ENCODE results near the gene GPRC5D.
A peak's percentile ranks its signal among the peaks of the same experiment; 100 is the strongest.

Gene GPRC5D

DNA sequence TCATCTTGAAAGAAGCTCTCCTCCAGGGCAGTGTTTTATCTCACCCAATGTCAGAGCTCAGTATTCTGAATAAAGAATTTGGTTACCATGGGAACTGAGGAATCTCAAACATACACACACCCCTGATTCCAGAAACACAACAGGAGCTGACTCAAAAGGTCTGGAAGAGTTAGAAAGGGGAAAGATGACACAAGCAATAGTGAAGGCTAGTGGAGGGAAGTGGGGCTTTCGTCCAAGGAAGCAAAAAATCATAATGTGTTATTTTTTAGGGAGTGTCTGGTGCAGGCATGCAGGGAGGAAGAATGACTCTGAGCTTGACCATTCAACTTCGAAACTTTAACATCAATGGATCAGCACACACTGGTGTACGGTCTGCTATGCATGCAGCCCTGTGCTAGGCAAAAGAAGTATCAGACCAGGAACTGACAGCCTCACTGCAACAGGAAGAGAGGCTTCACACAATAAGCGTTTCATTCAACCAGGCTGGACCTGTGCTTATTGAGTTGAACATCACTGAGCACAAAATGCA is 27.8 kb upstream of the GPRC5D start:
- peaks cover 22 to 66% of the 10 kb centered on the region in 2 experiments for H3K36me3 ChIP-seq (ENCODE audit: control insufficient read depth in 1 of 2, insufficient read depth in 2 of 2, low read depth in 1 of 2, low read length in 2 of 2)
- peak overlapping the region; percentile 11 to 78 for H3K18ac ChIP-seq (ENCODE audit: low read depth in 1 of 2, low read length in 2 of 2)
- H3K4me3 ChIP-seq (ENCODE audit: insufficient read depth in 1 of 2, low read depth in 1 of 2, low read length in 2 of 2): peak overlapping the region in 1 of 2 experiments; percentile 38
- 49% methylated on average over 4 of the region's 4 CpGs for WGBS
- peaks cover 13% of the 10 kb centered on the region for H3K4me1 ChIP-seq (ENCODE audit: control insufficient read depth, insufficient read depth, low read depth, low read length)
- H3K9me3 ChIP-seq (ENCODE audit: control insufficient read depth, low read length): no peaks in the 10 kb centered on the region
- no peak overlapping the region for H2BK120ac ChIP-seq (ENCODE audit: low read depth, low read length)
- H4K8ac ChIP-seq (ENCODE audit: low read length): no peak overlapping the region
- H3K27ac ChIP-seq (ENCODE audit: low read length, poor library complexity, severe bottlenecking): peak overlapping the region; percentile 60
- H2BK5ac ChIP-seq (ENCODE audit: low read depth, low read length, poor library complexity, severe bottlenecking): no peak overlapping the region
- H3K4me2 ChIP-seq (ENCODE audit: low read length, poor library complexity, severe bottlenecking): no peak overlapping the region
- peak; percentile 96 for DNase-seq
- H3K27me3 ChIP-seq (ENCODE audit: control insufficient read depth in 1 of 2, insufficient read depth in 1 of 2, low read length in 2 of 2): no peaks in the 10 kb centered on the region
- peak overlapping the region; percentile 90 for H3K9ac ChIP-seq (ENCODE audit: low read length)
- no peak overlapping the region for H2AFZ ChIP-seq (ENCODE audit: low read depth, low read length)
- peak overlapping the region in 1 of 2 experiments; percentile 57 for H2BK12ac ChIP-seq (ENCODE audit: low read length in 2 of 2)
- H3K4ac ChIP-seq (ENCODE audit: low read depth in 1 of 2, low read length in 2 of 2): no peak overlapping the region
- H2AK5ac ChIP-seq (ENCODE audit: low read length, severe bottlenecking): no peak overlapping the region
- H3K14ac ChIP-seq (ENCODE audit: low read length in 2 of 2): peak overlapping the region in 1 of 2 experiments; percentile 26
- H3K79me1 ChIP-seq (replicated peaks; ENCODE audit: low read length, poor library complexity, severe bottlenecking): peaks cover 25% of the 10 kb centered on the region
- no peak overlapping the region for H2BK15ac ChIP-seq (ENCODE audit: low read depth, poor library complexity, severe bottlenecking)
- H4K91ac ChIP-seq (ENCODE audit: low read length): no peak overlapping the region
- no peak overlapping the region for H3K23ac ChIP-seq (ENCODE audit: low read length in 2 of 2)

DNA sequence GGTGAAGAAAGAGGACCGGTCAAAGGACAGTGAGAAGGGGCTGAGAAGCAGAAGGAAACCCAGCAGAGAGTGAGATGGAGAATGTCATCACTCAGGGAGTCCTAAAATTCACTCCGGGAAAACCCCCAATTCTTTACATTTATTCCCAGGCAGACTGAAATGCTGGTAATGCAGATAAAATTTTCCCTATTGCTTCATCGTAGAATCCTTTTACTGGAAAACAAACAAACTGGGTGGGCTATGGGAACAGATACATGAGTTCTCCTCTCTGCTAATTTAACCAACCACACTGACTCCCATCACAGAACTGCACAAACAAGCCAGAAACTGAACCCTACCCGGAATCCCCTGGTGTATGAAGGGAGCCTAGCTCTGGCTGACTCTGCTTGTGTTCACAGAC is 27.2 kb upstream of the GPRC5D start:
- Histone ChIP-seq H3K4ac (ENCODE audit: low read depth in 1 of 2, low read length in 2 of 2) (peak overlapping the region in 1 of 2 experiments; percentile 9), H3K27me3 (ENCODE audit: control insufficient read depth in 1 of 2, insufficient read depth in 1 of 2, low read length in 2 of 2) (no peaks in the 10 kb centered on the region), H3K18ac (ENCODE audit: low read depth in 1 of 2, low read length in 2 of 2) (peak overlapping the region; percentile 34 to 44), H3K79me1 (replicated peaks; ENCODE audit: low read length, poor library complexity, severe bottlenecking) (peaks cover 27% of the 10 kb centered on the region), H3K9ac (ENCODE audit: low read length) (peak overlapping the region; percentile 90), H3K4me2 (ENCODE audit: low read length, poor library complexity, severe bottlenecking) (no peak overlapping the region), H4K8ac (ENCODE audit: low read length) (no peak overlapping the region), H2AK5ac (ENCODE audit: low read length, severe bottlenecking) (peak overlapping the region; percentile 4), H3K4me3 (ENCODE audit: insufficient read depth in 1 of 2, low read depth in 1 of 2, low read length in 2 of 2) (peak overlapping the region in 1 of 2 experiments; percentile 5), H2BK120ac (ENCODE audit: low read depth, low read length) (no peak overlapping the region), H3K27ac (ENCODE audit: low read length, poor library complexity, severe bottlenecking) (peak overlapping the region; percentile 60), H3K14ac (ENCODE audit: low read length in 2 of 2) (peak overlapping the region in 1 of 2 experiments; percentile 53), H3K4me1 (ENCODE audit: control insufficient read depth, insufficient read depth, low read depth, low read length) (peaks cover 13% of the 10 kb centered on the region), H2BK15ac (ENCODE audit: low read depth, poor library complexity, severe bottlenecking) (no peak overlapping the region), H2AFZ (ENCODE audit: low read depth, low read length) (no peak overlapping the region), H2BK5ac (ENCODE audit: low read depth, low read length, poor library complexity, severe bottlenecking) (no peak overlapping the region), H3K36me3 (ENCODE audit: control insufficient read depth in 1 of 2, insufficient read depth in 2 of 2, low read depth in 1 of 2, low read length in 2 of 2) (peaks cover 27 to 66% of the 10 kb centered on the region in 2 experiments), H2BK12ac (ENCODE audit: low read length in 2 of 2) (peak overlapping the region in 1 of 2 experiments; percentile 45), H3K23ac (ENCODE audit: low read length in 2 of 2) (no peak overlapping the region), H3K9me3 (ENCODE audit: control insufficient read depth, low read length) (no peaks in the 10 kb centered on the region), H4K91ac (ENCODE audit: low read length) (no peak overlapping the region)
- 81% methylated on average over 4 of the region's 4 CpGs for WGBS
- peak; percentile 89 for DNase-seq

DNA sequence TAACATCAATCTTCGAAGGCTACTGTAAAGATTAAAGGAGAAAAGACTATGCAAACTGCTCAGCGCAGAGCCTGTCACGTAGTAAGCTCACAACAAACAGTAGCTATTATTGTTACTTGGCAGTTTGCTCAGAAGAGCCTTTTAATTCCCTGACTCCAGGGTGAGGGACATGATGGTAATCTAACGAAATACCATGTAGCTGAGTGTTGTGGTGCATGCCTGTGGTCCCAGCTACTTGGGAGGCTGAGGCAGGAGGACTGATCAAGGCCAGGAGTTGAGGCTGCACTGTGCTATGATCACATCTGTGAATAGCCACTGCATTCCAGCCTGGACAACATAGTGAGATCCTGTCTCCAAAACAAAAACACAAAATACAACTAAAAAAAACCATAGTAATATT is 25.3 kb upstream of the GPRC5D start:
- 93% methylated on average over 4 of the region's 4 CpGs for WGBS
- no peak overlapping the region for H4K91ac ChIP-seq (ENCODE audit: low read length)
- H3K4me1 ChIP-seq (ENCODE audit: control insufficient read depth, insufficient read depth, low read depth, low read length): peaks cover 13% of the 10 kb centered on the region
- H3K9me3 ChIP-seq (ENCODE audit: control insufficient read depth, low read length): no peaks in the 10 kb centered on the region
- no peak overlapping the region for H4K8ac ChIP-seq (ENCODE audit: low read length)
- no peak overlapping the region for H2AFZ ChIP-seq (ENCODE audit: low read depth, low read length)
- no peak overlapping the region for H3K14ac ChIP-seq (ENCODE audit: low read length in 2 of 2)
- H3K4ac ChIP-seq (ENCODE audit: low read depth in 1 of 2, low read length in 2 of 2): no peak overlapping the region
- H3K79me1 ChIP-seq (replicated peaks; ENCODE audit: low read length, poor library complexity, severe bottlenecking): peaks cover 24% of the 10 kb centered on the region
- H3K27ac ChIP-seq (ENCODE audit: low read length, poor library complexity, severe bottlenecking): no peak overlapping the region
- no peak overlapping the region for H3K4me3 ChIP-seq (ENCODE audit: insufficient read depth in 1 of 2, low read depth in 1 of 2, low read length in 2 of 2)
- no peak overlapping the region for H2BK12ac ChIP-seq (ENCODE audit: low read length in 2 of 2)
- H3K23ac ChIP-seq (ENCODE audit: low read length in 2 of 2): no peak overlapping the region
- H2AK5ac ChIP-seq (ENCODE audit: low read length, severe bottlenecking): no peak overlapping the region
- H3K4me2 ChIP-seq (ENCODE audit: low read length, poor library complexity, severe bottlenecking): no peak overlapping the region
- H3K36me3 ChIP-seq (ENCODE audit: control insufficient read depth in 1 of 2, insufficient read depth in 2 of 2, low read depth in 1 of 2, low read length in 2 of 2): peaks cover 32 to 69% of the 10 kb centered on the region in 2 experiments
- no peak overlapping the region for H3K18ac ChIP-seq (ENCODE audit: low read depth in 1 of 2, low read length in 2 of 2)
- peak overlapping the region; percentile 61 for H3K9ac ChIP-seq (ENCODE audit: low read length)
- H2BK15ac ChIP-seq (ENCODE audit: low read depth, poor library complexity, severe bottlenecking): no peak overlapping the region
- DNase-seq: no peak
- H2BK120ac ChIP-seq (ENCODE audit: low read depth, low read length): no peak overlapping the region
- H2BK5ac ChIP-seq (ENCODE audit: low read depth, low read length, poor library complexity, severe bottlenecking): no peak overlapping the region
- no peaks in the 10 kb centered on the region for H3K27me3 ChIP-seq (ENCODE audit: control insufficient read depth in 1 of 2, insufficient read depth in 1 of 2, low read length in 2 of 2)

DNA sequence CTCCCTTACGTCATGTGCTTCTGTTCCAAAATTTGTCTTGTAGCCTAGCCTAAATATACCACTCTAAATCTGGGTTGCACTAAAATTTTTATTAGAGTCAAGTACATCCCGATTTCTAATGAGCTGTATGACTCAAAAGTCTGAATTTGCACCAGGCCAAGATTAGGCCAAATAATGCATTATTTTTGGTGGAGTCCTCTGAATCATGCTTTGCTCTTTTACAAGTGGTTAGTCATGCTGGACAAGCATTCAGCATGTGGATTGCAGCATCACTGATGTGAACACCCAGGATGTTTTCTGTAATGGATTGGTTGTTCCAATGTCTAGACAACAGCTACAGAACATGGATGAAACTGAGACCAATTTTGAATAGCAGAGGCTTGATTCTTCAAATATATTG is 24.4 kb upstream of the GPRC5D start:
- Histone ChIP-seq H4K8ac (ENCODE audit: low read length) (no peak overlapping the region), H3K23ac (ENCODE audit: low read length in 2 of 2) (no peak overlapping the region), H2BK12ac (ENCODE audit: low read length in 2 of 2) (no peak overlapping the region), H3K18ac (ENCODE audit: low read depth in 1 of 2, low read length in 2 of 2) (no peak overlapping the region), H3K4me2 (ENCODE audit: low read length, poor library complexity, severe bottlenecking) (no peak overlapping the region), H3K9me3 (ENCODE audit: control insufficient read depth, low read length) (no peaks in the 10 kb centered on the region), H3K27ac (ENCODE audit: low read length, poor library complexity, severe bottlenecking) (peak overlapping the region; percentile 37), H2AFZ (ENCODE audit: low read depth, low read length) (no peak overlapping the region), H3K79me1 (replicated peaks; ENCODE audit: low read length, poor library complexity, severe bottlenecking) (peaks cover 19% of the 10 kb centered on the region), H2AK5ac (ENCODE audit: low read length, severe bottlenecking) (no peak overlapping the region), H3K4me1 (ENCODE audit: control insufficient read depth, insufficient read depth, low read depth, low read length) (peaks cover 13% of the 10 kb centered on the region), H2BK15ac (ENCODE audit: low read depth, poor library complexity, severe bottlenecking) (no peak overlapping the region), H4K91ac (ENCODE audit: low read length) (no peak overlapping the region), H3K14ac (ENCODE audit: low read length in 2 of 2) (no peak overlapping the region), H3K9ac (ENCODE audit: low read length) (peak overlapping the region; percentile 87), H3K27me3 (ENCODE audit: control insufficient read depth in 1 of 2, insufficient read depth in 1 of 2, low read length in 2 of 2) (no peaks in the 10 kb centered on the region), H2BK5ac (ENCODE audit: low read depth, low read length, poor library complexity, severe bottlenecking) (no peak overlapping the region), H2BK120ac (ENCODE audit: low read depth, low read length) (no peak overlapping the region), H3K4me3 (ENCODE audit: insufficient read depth in 1 of 2, low read depth in 1 of 2, low read length in 2 of 2) (no peak overlapping the region), H3K36me3 (ENCODE audit: control insufficient read depth in 1 of 2, insufficient read depth in 2 of 2, low read depth in 1 of 2, low read length in 2 of 2) (peaks cover 28 to 69% of the 10 kb centered on the region in 2 experiments), H3K4ac (ENCODE audit: low read depth in 1 of 2, low read length in 2 of 2) (no peak overlapping the region)
- 65% methylated on average over 2 of the region's 2 CpGs for WGBS
- DNase-seq: peak; percentile 94
